EL (cell line): ENCODE measurements around the gene PPP4R3A.
"Not testable (repeated sequence)": the region's sequence is repeated elsewhere in the genome, so short reads cannot be mapped to it uniquely, and the experiment has no call there.

ENCODE experiments used
- DNase-seq: peaks from one replicate; pipeline ENCODE4 v3.0.0-alpha.2; 2016

PPP4R3A gene

DNA sequence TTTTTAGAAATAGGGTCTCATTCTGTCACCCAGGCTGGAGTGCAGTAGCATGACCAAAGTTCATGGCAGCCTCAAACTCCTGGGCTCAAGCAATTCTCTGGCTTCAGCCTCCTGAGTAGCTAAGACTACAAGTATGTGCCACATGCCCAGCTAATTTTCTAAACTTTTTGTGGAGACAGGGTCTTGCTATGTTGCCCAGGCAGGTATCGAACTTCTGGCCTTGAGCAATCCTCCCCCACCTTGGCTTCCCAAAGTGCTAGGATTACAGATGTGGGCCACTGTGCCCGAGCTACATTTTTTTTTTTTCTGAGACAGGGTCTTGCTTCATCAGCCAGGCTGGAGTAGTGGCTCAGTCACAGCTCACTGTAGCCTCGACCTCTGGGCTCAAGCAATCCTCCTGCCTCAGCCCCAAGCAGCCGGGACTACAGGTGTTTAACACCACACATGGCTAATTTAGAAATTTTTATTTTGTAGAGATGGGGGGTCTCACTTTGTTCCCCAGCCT is 7.1 kb downstream of the PPP4R3A start:
- no peak for DNase-seq

DNA sequence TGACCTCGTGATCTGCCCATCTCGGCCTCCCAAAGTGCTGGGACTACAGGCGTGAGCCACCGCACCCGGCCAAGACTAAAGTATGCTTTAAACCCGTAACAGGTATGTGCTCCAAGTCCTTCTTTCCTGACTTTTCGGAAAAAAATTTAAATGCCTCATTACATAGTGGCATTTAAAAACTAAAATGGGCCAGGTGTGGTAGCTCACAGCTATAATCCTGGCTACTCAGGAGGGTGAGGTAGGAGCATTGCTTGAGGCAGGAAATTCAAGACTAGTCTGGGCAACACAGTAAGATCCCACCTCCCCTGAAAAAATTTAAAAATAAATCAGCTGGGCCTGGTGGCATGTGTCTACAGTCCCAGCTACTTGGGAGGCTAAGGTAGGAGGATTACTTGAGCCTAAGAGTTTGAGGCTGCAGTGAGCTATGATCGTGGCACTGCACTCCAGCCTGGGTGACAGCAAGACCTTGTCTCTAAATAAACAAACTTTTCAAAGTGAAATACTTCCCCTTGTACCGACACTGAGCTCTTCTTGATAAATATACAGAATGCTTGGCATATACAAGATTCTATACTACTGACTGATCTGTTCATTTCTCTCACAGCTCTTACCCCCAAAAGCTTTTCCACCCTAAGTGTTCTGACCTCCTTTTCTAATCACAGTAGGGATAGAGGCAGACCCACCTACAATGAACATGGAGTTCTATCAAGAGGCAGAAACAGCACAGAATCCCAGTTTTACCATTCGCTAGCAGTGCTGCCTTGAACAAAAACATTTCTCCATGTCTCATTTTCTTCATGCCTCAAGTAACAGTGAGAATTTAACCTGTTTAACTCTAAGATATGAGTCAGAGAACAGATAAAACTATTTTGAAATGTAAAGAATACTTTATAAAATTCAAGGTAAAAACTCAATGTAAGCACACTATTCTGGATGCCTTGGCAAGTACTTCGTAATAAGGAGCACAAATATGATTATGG is 7.9 kb downstream of the PPP4R3A start:
- no peak for DNase-seq

DNA sequence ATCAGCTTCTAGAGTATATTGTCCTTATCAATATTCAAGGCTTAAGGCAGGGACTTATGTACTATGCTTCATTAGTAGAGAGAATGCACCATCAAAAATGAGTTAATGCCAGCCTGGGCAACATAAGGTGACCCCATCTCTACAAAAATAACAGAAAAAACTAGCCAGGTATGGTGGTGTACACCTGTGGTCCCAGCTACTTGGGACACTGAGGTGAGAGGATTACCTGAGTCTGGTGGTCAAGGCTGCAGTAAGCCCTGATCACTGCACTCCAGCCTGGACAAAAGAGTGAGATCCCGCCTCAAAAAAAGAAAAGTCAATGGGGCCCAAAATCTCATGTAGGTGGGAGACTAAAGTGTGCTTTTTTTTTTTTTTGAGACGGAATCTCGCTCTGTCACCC is 8.8 kb downstream of the PPP4R3A start:
- no peak for DNase-seq

DNA sequence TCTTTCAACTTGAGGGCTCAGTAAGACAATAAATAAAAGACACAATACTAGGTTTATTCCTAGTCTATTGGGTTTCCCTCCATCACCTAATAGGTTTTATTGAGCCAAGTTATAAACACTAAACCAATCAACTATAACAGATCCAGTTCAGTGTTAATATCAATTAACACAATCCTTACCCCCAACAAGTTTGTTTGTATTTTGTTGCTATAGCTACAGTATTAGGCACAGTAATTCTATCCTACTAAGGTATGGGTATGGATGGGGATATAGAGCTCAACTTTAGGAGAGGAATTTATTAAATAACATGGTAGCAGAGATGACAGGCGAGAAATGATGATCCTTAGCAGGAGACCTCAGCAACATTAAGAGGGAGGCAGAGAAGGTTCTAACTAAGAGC is 13.3 kb downstream of the PPP4R3A start:
- no peak for DNase-seq

DNA sequence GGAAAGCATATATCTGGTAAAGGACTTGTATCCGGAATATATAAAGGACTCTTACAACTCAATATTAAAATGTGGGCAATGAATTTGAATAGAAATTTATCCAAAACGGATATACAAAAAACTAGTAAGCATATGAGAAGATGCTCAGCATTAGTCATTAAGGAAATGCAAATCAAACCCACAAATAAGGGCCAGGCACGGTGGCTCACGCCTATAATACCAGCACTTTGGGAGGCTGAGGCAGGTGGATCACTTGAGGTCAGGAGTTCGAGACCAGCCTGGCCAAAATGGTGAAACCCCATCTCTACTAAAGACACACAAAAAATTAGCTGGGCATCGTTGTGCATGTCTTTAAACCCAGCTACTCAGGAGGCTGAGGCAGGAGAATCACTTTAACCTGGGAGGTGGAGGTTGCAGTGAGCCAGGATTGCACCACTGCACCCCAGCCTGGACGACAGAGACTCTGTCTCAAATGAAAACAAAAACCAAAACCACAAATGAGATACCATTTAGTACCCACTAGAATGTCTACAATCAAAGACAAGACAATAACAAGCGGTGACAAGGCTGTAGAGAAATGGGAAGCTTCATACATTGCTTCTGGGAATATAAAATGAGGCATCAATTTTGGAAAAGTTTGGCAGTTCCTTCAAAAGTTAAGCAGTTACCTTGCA is 15.6 kb downstream of the PPP4R3A start:
- not testable (repeated sequence) for DNase-seq

DNA sequence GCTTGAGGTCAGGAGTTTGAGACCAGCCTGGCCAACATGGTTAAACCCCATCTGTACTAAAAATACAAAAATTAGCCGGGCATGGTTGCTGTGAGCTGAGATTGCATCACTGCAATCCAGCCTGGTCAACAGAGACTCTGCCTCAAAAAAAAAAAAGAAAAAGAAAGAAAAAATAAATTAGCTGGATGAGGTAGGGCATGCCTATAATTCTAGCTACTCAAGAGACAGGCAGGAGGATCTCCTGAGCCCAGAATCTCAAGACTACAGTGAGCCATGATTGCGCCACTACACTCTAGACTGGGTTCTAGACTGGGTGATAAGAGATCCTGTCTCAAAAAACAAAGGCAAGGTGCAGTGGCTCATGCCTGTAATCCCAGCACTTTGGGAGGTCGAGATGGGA is 16.9 kb downstream of the PPP4R3A start:
- DNase-seq, result no peak

DNA sequence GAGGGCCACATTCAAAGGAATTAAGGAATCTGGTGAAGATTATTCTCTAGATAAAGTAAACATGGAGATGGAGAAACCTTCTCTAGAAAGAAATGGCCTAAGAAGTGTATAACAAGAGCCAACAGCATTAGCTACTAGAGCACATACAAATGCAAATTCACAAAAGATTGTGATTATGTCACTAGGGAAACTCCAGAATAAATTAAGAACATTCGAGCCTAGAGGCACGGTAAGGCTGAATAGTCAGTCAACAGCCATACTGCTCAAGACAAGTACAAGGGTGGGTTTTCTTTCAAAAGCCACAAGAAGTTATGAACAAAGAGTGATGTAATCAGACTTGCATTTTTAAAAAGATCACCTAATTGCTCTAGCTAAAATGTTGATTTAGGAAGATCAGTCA is 25.4 kb downstream of the PPP4R3A start:
- no peak for DNase-seq

DNA sequence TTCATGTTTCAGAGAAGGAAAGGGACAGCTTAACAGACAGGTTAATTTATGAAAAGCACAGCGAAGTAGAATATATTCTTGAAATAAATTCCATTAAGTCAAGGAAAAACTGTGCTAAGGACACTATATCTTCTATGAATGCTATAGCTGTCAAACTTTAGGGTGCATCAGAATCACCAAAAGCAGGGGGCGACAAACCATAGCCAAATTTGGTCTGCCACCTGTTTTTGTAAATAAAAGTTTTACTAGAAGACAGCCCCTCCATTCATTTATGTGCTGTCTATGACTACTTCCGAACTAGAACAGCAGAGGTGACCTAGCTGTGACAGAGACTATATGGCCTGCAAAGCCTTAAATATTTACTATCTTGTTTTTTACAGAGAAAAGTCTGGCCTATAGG is 25.9 kb downstream of the PPP4R3A start:
- no peak for DNase-seq

DNA sequence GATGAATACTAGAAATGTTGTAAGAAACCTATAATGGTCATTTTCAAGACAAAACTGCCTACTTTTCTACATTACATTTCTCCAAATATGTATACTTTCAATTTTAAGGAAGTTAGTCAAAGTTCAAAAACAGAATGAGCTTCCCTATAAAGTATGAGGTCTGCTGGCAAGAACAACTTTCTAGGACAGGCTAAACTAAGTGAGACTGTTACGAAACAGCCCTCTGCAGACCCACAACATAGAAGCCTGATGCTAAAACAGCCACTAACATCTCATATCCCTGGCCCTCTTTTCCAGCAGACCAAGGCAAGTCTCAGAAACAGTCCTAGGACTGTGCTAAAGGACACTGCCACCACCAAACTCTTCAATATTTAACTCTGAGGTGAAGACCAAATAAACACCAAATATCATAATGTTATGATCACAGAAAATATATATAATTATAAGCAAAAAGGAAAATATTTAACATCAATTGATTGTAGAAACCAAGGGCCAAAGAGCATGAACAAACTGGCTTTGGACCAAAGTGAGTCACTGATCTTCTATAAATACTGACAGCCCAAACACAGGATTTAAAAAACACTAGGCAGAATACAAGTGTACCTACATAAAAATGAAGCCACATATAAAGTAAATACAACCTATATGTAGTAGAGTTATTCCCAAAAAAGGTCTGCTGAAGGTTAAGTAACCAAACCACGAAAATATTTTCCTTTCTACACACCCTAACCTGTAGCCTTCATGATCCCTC is 27.7 kb downstream of the PPP4R3A start:
- DNase-seq, result peak; percentile 14

DNA sequence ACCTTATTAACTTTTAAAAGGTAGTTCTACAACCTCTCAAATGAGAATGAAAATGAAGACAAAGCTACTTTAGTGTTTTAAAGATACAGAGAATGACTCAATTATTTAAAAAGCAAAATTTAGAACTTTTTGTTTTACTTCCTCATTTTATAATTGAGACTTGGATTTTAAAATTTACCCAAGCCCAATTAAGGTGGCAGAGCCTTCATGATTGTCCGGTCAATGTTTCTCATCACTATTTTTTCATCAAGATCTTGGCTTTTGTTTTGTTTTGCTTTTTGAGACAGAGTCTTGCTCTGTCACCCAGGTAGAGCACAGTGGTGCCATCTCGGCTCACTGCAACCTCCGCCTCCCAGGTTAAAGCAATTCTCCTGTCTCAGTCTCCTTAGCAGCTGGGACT is 32.7 kb downstream of the PPP4R3A start:
- no peak for DNase-seq

DNA sequence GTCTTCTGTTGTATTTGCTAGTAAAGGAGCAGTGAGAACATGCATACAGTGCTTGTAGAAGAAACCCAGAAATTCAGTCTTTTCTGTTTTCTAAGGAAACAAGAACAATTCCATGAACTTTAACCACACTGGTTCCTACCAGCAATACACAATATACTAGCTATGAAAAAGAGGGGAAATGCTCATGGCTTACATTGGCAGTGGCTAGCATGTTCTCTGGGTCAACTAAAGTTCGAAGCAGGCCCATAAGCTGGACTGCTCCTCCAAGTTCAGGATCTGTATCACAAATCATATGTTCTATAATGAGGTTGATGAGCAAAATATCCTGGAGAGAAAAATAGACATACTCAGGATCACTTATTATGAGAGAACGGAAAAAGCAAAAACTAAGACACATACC is 37.1 kb downstream of the PPP4R3A start:
- DNase-seq, result no peak

DNA sequence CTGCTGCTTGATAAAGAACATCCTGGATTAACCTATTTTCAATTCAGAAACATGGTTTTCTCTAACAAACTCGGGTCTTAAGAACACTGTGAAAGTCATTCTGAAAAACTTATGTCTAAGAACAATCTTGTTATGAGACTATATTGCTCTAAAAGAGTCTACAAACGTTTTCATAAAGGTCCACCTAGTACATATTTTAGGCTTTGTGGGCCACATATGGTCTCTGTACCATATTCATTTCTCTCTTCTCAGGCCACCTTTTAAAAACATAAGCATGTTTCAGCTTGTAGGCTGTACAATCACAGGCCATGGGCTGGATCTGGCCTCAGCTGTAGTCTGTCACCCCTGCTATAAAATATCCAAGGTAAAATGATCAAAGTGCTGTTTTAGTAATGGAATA is 39.9 kb downstream of the PPP4R3A start:
- no peak for DNase-seq

DNA sequence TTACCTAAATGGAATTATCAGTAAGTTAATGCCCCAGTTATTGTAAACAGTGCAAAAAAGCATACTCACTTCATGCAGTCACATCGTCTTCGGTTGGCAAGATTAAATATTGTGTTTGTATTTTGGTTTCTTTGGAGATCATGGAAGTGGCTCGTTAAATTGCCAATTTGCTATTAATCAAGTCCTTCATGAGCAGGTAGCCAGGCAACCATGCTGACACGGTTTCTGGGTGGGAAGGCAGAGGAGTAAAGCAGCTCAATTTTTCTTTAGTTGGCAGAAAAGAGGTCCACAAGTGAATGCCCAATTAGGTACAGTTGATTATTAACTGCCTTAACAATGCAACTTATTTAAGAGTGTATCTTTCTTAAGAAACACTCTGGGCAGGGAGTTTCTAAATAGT is 43.9 kb downstream of the PPP4R3A start:
- no peak for DNase-seq

DNA sequence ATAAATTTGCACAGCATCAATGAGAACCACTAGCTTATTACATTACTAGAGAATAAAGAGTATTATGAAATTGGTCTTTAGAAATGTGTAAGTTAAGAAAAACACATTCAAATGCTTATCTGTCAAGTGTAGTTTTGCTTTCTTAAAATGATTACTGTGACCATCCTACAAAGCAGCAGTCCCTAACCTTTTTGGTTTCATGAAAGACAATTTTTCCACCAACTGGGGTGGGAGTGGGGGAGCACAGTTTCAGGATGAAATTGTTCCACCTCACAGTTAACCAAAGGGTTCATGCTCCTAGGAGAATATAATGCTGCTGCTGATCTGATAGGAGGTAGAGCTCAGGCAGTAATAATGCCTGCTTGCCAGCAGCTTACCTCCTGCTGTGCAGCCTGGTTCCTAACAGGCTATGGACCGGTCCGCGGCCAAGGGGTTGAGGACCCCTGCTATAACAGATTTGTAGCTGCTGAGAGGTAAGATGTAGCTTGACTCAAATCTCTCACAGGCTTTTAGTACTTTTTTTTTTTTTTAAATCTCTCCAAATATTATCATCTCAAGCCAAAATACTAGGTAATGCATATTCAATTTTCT is 45.4 kb downstream of the PPP4R3A start:
- no peak for DNase-seq

DNA sequence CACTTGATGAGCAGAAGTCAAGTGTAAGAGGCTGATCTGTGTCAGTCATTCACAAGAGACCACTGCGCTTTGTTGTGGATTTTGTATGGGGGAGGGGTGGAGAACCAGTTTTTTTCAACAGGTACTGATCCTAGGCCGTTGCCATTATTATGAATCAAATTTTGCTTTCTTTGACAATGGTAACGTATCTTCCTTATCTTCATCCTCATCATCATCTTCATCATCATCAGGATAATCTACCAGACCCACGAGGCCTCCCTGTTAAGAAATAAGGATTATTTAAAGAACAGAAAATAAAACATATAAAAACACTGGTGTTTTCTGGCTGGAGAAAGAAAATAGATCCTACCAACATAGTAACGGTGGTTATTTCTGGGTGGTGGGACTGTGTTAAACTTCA is 51.5 kb downstream of the PPP4R3A start:
- DNase-seq, result no peak

DNA sequence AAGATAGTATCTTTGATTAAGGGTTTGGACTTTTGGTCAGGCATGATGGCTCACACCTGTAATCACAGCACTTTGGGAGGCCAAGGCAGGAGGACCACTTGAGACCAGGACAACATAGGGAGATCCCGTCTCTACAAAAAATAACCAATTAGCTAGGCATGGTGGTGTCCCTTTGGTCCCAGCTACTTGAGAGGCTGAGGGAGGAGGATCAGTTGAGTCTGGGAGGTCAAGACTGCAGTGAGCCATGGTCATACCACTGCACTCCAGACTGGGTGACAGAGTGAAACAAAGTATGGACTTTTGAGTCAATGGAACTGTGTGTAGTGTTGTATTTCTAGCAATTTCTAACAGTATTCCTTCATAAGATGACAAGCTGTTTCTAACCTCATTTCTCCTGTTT is 53.8 kb downstream of the PPP4R3A start:
- DNase-seq, result no peak

DNA sequence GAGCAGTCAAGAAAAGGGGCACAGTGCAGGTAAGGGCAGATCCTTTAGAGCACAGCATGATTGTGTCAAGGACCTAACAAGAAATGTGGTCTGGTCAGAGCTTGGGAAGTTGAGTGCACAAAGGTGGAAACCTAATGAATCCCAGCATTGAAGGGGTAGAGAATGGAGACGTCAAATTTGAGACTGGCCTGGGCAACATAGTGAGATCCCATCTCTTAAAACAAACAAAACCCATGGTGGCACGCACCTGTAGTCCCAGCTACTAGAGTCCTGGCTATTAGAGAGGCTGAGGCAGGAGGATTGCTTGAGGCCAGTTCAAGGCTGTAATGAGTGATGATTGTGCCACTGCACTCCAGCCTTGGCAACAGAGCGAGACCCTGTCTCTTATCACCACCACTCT is 55.5 kb downstream of the PPP4R3A start:
- no peak for DNase-seq

DNA sequence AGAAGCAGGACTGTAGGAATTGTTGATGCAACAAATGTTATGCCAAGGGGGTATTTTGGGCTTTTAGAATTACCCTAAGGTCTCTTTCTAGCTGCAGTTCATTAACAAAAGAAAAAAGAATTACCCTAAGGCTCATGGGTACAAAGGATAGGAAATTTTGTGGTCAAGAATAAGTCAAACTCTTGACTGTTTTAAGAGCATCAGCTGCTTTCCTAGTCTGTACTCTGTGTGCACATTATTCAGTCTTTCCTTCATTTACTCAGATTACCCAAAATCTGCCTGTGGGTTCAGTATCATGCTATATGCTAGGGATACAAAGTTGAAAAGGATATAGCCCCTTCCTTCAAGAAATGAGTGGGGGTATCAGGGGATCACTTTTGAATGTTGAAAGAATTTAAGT is 56.0 kb downstream of the PPP4R3A start:
- DNase-seq, result no peak

DNA sequence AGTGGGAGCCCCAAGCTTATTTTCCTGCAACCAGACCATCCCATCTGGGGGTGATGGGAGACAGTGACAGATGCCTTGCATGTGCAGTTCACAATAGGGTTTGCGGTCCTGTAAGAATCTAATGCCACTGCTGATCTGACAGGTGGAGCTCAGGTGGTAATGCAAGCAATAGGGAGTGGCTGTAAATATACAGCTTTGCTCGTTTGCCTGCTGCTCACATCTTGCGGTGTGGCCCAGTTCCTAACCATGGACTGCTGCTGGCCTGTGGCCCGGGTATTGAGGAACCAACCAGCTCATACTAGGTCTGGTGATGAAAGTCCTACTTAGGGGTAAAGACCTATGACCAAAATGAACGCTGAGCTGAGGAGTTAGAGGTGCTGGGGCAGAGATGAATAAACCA is 56.4 kb downstream of the PPP4R3A start:
- no peak for DNase-seq

DNA sequence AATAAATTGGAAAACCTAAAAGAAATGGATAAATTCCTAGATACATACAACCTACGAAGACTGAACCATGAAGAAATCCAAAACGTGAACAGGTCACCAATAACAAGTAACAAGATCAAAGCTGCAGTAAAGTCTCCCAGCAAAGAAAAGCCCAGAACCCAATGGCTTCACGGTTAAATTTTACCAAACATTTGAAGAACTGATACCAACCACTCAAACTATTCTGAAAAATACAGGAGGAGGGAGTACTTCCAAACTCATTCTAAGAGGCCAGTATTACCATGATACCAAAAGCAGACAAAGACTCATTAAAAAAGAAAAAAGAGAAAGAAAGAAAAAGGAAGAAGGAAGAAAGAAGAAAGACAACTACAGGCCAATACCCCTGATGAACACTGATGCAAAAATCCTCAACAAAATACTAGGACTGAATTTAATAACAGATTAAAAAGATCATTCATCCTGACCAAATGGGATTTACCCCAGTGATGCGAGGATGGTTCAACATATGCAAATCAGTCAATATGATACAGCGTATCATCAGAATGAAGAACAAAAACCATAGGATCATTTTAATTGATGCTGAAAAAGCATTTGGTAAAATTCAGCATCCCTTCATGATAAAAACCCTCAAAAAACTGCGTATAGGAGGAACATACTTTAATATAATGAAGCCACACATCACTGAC is 65.6 kb downstream of the PPP4R3A start:
- DNase-seq, result no peak

DNA sequence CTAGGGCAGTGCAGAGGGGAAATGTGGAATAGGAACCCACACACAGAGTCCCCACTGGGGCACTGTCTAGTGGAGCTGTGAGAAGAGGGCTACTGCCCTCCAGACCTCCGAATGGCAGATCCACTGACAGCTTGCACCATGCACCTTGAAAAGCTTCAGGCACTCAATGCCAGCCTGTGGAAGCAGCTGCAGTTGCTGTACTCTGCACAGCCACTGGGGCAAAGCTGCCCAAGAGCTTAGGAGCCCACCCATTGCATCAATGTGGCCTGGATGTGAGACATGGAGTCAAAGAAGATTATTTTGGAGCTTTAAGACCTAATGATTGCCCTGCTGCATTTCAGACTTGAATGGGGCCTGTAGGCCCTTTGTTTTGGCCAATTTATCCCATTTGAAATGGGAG is 70.8 kb downstream of the PPP4R3A start:
- DNase-seq, result no peak

DNA sequence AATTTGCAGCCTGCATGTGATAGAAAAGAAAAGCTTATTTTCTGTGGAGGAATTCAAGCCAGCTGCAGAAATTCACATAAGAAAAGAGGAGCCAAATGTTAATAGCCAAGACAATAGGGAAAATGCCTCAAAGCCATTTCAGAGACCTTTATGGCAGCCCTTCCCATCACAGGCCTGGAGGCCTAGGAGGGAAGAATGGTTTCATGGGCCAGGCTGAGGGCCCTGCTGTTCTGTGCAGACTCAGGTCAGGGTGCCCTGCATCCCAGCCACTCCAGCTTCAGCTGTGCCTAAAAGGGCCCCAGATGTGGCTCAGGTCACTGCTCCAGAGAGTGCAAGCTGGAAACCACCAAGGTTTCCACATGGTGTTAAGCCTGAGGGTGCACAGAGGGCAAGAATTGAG is 71.3 kb downstream of the PPP4R3A start:
- DNase-seq, result no peak
